Epithelial cell of prostate (primary cell): ENCODE results near the gene SFSWAP.
"Not testable (repeated sequence)": the region's sequence is repeated elsewhere in the genome, so short reads cannot be mapped to it uniquely, and the experiment has no call there.

Experiments
- DNase-seq: peaks from one replicate; pipeline ENCODE4 v3.0.0-alpha.2; 2011; ENCODE audit warnings: low read depth, low spot score
- H3K27ac ChIP-seq: fragments of 450-650 bp; 2 replicates; pipeline ENCODE4 v1.5.1; 2017; ENCODE audit warnings: mild to moderate bottlenecking

SFSWAP gene

GRCh38 chr12:131678389-131679181 lies 32.3 kb upstream of the SFSWAP start:
- not testable (repeated sequence) for H3K27ac ChIP-seq, DNase-seq

DNA sequence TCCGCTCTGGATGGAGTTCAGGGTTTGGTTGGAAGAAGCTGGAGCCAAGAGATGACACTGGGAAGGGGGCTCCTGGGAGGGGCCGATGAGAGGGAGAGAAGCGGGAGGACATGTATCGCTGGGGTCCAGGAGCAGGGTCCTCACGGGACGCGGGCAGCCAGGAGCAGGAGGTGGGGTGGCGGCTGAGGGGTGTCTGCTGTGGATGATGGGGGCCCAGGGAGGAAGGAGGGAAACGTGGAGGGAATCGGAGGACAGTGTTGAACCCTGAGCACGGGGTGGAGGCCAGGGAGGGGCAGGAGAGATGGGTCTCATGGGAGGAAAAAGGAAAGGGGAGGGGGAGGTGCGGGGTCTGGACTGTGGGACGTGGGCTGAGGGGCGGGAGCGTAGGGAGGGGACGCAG lies 31.7 kb upstream of the SFSWAP start:
- not testable (repeated sequence) for DNase-seq, H3K27ac ChIP-seq

GRCh38 chr12:131679816-131680215 lies 31.1 kb upstream of the SFSWAP start:
- not testable (repeated sequence) for H3K27ac ChIP-seq, DNase-seq

DNA sequence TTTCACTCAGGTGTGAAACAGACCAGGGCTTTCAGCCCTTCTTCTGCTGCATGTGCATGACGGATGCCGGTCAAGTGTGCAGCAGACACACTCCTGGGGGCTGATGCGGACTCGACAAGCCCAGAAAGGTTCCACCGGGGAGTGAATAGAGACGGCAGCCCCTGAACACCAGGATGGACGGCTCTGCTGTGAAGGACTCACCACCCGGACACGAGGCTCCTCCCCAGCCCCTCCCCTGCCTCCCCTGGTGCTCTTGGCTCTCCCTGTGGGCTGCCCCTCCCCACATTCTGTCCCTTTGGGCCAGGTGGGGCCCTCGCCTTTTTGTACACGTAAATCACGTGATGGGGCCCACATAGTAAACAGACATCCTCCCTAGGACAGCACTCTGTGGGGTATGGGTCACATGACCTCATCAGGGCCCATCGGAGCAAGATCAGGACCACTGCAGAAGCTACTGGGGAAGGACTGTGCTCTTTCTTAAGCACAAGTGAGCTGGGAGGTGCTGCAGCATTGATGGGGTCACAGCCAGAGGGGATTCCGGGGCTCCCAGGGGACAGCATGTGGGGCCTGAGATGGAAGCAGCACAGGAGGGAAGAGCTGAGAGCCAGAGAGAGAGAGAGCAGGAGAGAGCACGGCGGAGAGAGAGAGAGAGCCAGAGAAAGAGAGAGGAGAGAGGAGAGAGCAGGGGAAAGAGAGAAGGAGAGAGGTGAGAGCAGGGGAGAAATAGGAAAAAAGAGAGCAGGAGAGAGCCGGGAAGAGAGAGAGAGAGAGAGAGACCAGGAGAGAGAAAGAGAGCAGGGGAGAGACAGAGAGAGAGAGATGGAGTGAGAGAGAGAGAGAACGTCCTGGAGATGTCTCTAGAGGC lies 30.3 kb upstream of the SFSWAP start:
- not testable (repeated sequence) for DNase-seq, H3K27ac ChIP-seq

GRCh38 chr12:131681257-131681620 lies 29.7 kb upstream of the SFSWAP start:
- H3K27ac ChIP-seq, result no peak overlapping the region
- no peak for DNase-seq

DNA sequence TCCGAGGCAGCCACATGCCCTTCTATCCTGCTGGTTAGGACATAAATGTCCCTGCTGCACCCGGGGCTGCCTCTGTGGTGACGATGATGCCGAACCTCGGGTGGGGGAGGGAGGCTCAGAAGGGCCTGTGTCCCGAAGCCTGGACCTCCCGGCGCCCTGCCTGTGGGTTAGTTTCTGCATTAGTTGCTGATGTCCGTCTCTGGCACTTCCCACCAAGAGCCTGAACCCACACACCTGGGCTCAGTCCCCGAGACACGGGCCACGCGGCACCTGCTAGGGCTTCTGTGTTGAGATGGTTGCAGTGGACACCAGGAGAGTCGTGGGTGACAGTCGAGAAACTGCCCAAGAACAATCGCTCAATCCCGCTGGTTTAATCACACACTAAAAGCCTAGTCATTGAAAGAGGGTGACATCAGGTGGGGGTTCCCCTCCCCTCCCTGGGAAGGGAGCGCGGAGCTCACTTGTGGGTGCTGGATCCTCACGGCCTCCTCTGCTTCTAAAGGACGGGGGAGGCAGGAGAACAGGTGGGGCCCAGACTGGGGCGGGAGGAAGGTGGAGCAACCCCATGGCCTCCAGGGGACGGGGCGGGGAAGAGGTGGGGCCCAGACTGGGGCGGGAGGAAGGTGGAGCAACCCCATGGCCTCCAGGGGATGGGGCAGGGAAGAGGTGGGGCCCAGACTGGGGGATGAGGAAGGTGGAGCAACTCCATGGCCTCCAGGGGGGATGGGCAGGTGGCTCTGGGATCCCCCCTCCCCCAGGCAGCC lies 29.0 kb upstream of the SFSWAP start:
- not testable (repeated sequence) for H3K27ac ChIP-seq, DNase-seq

DNA sequence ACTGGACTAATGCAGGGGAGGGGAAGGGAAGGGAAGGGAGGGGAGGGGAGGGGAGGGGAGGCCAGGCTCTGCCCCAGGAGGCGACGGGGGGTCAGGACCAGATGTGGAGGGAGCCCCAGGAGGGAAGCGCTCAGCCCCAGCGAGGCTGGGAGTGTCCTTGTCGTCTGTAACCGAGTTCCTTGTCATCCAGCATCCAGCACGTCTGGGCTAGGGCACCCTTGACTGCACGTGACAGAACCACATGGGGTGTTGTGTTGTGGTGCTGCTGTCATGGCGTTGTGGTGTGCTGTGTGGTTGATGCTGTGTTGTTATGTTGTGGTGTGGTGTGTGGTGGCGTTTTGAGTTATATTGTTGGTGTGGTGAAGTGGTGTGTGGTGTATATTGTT lies 28.4 kb upstream of the SFSWAP start:
- no peak overlapping the region for H3K27ac ChIP-seq
- DNase-seq, result no peak

DNA sequence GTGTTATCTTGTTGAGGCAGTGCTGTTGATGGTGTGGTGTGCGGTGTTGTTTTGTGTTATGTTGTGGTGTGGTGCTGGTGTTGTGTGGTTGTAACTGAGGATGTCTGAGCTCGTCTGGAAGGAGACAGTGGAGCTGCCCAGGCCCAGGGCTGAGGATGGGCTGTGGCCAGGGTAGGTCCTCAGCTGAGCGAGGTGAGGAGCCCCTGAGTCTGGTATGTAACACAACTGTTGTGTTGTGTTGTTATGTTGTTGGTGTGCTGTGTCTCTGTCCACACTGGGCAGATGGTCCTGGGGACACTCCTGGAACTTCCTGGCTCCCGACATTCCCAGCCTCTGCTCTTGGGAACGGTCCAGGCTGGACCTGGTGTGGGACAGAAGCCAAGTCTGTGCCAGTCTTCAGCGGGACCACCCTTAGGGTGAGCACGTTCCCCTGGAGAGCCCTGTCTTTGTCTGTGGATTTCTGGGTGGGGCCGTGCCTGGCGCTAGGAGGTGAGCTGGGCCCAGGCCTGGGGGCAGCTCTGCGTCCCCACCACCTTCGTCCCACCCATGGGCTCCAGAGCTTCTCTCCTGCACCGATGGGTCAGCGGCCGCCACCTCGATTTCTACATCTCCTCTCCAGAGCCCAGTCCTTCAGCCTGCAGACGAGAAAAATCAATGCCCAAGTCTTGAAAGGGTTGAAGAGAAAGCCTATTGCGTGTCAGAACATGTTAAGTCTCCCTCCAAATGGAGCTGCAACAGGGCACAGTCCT lies 27.4 kb upstream of the SFSWAP start:
- DNase-seq, result no peak
- no peak overlapping the region for H3K27ac ChIP-seq

- H3K27ac ChIP-seq, result no peak overlapping the region
- DNase-seq, result no peak
These were observed 26.7 kb upstream of the SFSWAP start for GRCh38 chr12:131684015-131684725.

DNA sequence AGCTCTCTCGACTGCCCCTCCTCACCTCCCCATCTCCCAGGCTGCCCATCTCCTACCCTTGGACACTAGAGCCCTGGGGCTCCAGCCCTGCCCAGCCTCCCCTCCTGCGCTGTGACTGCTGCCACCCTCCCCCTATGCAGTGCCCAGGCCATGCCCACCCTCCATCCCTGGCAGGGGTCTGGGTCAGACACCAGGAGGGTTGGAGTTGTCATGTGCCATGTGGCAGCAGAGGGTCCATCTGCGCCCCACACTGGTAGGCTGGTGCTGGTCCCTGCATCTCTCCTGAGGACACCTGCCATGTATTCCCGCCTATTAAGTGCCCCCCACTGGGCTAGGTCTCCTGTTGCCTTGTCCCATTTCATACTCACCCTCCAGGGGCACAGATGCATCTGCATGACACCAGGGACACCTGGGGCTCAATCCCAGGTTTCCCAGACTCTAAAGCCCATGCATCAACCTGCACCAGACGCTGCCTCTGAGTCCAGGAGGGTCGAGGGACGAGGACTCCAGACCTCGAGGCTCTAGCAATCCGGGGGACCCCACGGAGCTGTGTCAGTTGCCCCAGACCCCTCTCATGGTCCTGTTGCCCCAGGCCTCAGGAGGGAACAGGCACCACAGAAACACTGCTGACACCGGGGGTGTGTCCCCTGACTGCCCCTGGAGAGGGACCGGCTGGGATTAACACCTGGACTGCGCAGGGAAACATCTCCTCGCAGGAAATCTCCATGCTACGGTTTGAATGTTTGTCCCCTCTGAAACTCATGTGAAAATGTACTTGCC lies 23.4 kb upstream of the SFSWAP start:
- no peak for DNase-seq
- H3K27ac ChIP-seq, result no peak overlapping the region

GRCh38 chr12:131688131-131688844 lies 22.6 kb upstream of the SFSWAP start:
- H3K27ac ChIP-seq, result no peak overlapping the region
- DNase-seq, result no peak

DNA sequence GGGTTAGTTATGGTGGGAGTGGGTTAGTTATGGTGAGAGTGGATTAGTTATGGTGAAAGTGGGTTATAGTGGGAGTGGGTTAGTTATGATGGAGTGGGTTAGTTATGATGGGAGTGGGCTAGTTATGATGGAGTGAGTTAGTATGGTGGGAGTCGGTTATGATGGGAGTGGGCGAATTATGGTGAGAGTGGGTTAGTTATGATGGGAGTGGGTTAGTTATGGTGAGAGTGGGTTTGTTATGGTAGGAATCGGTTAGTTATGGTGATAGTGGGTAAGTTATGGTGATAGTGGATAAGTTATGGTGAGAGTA lies 22.1 kb upstream of the SFSWAP start:
- DNase-seq, result no peak
- no peak overlapping the region for H3K27ac ChIP-seq

- DNase-seq, result no peak
- no peak overlapping the region for H3K27ac ChIP-seq
These were observed 20.6 kb upstream of the SFSWAP start for GRCh38 chr12:131690320-131690719.

DNA sequence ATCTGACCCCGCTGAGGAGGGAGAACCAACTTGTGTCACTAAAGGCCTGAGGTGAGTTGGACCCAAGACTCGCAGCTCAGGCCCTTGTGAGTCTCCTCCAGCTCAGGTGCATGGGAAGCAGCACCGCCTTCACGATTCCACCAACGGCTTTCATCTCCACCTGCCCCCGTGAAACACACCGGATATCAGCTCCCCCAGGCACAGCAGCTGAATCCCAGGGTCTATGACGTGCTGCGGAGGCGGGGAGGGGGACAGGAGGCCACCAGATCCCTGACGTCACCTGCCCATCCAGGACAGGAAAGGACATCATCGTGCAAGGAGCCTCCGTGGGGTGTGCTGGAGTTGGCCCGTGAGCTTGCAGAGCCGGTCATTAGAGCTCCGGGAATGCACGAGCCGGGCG lies 18.5 kb upstream of the SFSWAP start:
- DNase-seq, result no peak
- H3K27ac ChIP-seq, result no peak overlapping the region

- no peak for DNase-seq
- H3K27ac ChIP-seq, result no peak overlapping the region
These were observed 17.7 kb upstream of the SFSWAP start for GRCh38 chr12:131693149-131693548.

- DNase-seq, result no peak
- H3K27ac ChIP-seq, result no peak overlapping the region
These were observed 16.6 kb upstream of the SFSWAP start for GRCh38 chr12:131694116-131694838.

DNA sequence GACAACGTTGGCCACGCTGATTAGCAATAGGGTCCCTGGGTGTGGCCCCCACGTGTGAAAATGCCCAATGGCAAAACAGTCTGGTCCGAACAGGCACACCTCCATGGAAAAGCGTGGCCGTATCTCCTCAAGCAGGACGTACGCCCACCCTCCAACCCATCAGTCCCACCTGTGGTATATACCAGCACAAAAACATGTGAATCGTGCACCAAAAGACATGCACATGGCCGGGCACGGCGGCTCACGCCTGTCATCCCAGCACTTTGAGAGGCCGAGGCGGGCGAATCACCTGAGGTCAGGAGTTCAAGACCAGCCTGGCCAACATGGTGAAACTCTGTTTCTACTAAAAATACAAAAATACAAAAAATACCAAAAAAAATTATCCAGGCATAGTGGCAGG lies 14.9 kb upstream of the SFSWAP start:
- no peak for DNase-seq
- no peak overlapping the region for H3K27ac ChIP-seq

DNA sequence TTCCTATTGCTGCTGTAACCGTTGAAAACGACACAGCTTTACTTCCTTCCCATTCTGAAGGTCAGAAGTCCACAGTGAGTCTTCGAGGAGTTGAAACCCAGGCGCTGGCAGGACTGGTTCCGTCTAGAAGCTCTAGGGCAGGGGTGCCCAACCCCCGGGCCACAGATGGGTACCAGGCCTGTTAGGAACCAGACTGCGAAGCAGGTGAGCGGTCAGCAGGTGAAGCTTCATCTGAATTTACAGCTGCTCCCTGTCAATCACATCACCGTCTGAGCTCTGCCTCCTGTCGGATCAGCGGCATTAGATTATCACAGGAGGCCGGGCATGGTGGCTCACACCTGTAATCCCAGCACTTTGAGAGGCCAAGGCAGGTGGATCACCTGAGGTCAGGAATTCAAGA lies 12.6 kb upstream of the SFSWAP start:
- no peak overlapping the region for H3K27ac ChIP-seq
- no peak for DNase-seq
